DMS79 (cell line): Measurements from ENCODE around the gene CARD11.

Source experiments
- DNase-seq: peaks from one replicate; lab custom pipeline; 2025; lab: John Stamatoyannopoulos, UW

The CARD11 gene

GRCh38 chr7:3043544-3044371 is at the start of gene CARD11:
CARD11 (minus strand) TSS chr7:3043867; CDS start chr7:2958506, 85,361 bp downstream.
- DNase-seq, result no peak

- no peak for DNase-seq
These were observed 48.8 kb upstream of the CARD11 start for GRCh38 chr7:3092468-3092867.

- no peak for DNase-seq
These were observed 48.0 kb upstream of the CARD11 start for GRCh38 chr7:3091631-3092030.

- no peak for DNase-seq
These were observed 45.8 kb upstream of the CARD11 start for GRCh38 chr7:3089493-3089892.

GRCh38 chr7:3087243-3087755 is 43.6 kb upstream of the CARD11 start:
- DNase-seq, result no peak

- DNase-seq, result no peak
These were observed 39.7 kb upstream of the CARD11 start for GRCh38 chr7:3083350-3083749.

GRCh38 chr7:3082831-3083230 is 39.2 kb upstream of the CARD11 start:
- no peak for DNase-seq

GRCh38 chr7:3082386-3082785 is 38.7 kb upstream of the CARD11 start:
- no peak for DNase-seq

- no peak for DNase-seq
These were observed 36.4 kb upstream of the CARD11 start for GRCh38 chr7:3080106-3080505.

- DNase-seq, result no peak
These were observed 34.8 kb upstream of the CARD11 start for GRCh38 chr7:3078514-3078913.

- DNase-seq, result no peak
These were observed 33.0 kb upstream of the CARD11 start for GRCh38 chr7:3076700-3077099.

GRCh38 chr7:3076163-3076562 is 32.5 kb upstream of the CARD11 start:
- DNase-seq, result no peak

GRCh38 chr7:3075441-3075840 is 31.8 kb upstream of the CARD11 start:
- no peak for DNase-seq

GRCh38 chr7:3074459-3074821 is 30.8 kb upstream of the CARD11 start:
- no peak for DNase-seq

GRCh38 chr7:3073763-3074458 is 30.2 kb upstream of the CARD11 start:
- no peak for DNase-seq

- no peak for DNase-seq
These were observed 27.2 kb upstream of the CARD11 start for GRCh38 chr7:3070908-3071307.

GRCh38 chr7:3069771-3070449 is 26.2 kb upstream of the CARD11 start:
- no peak for DNase-seq

- no peak for DNase-seq
These were observed 24.9 kb upstream of the CARD11 start for GRCh38 chr7:3068530-3068929.

GRCh38 chr7:3067606-3068380 is 24.1 kb upstream of the CARD11 start:
- no peak for DNase-seq

- no peak for DNase-seq
These were observed 23.5 kb upstream of the CARD11 start for GRCh38 chr7:3067193-3067592.

- no peak for DNase-seq
These were observed 22.8 kb upstream of the CARD11 start for GRCh38 chr7:3066506-3066905.

GRCh38 chr7:3065724-3066143 is 22.1 kb upstream of the CARD11 start:
- no peak for DNase-seq
